SU-DHL-6 (cell line): ENCODE results near the gene CATSPERB.

Experiments
- CTCF ChIP-seq: fragments of 200-600 bp; sonication (generic); IDR thresholded peaks from one replicate; pipeline ENCODE4 v1.5.1; 2017; ENCODE audit warnings: antibody characterized with exemption, mild to moderate bottlenecking, low read length, moderate library complexity; ENCODE audit not compliant: insufficient read depth, poor library complexity, severe bottlenecking
- EZH2phosphoT487 ChIP-seq: fragments of 200-600 bp; sonication (generic), shearing (Covaris generic); conservative IDR thresholded peaks from 2 replicates; pipeline ENCODE4 v1.6.1; 2018; ENCODE audit warnings: mild to moderate bottlenecking, antibody characterized with exemption, low read length, moderate library complexity, mixed read lengths

- TF ChIP-seq CTCF (no peak), EZH2phosphoT487 (no peak)
Observed at GRCh38 chr14:91624757-91625156, 107.1 kb downstream of the CATSPERB start.
